A204.1 (cell line): ENCODE measurements around the gene KLHL30.

Experiments
- FAIRE-seq: peaks from 2 replicates; lab custom pipeline; 2012; peaks lifted over from hg19 to GRCh38; lab: Jason Lieb, UNC

KLHL30 gene

DNA sequence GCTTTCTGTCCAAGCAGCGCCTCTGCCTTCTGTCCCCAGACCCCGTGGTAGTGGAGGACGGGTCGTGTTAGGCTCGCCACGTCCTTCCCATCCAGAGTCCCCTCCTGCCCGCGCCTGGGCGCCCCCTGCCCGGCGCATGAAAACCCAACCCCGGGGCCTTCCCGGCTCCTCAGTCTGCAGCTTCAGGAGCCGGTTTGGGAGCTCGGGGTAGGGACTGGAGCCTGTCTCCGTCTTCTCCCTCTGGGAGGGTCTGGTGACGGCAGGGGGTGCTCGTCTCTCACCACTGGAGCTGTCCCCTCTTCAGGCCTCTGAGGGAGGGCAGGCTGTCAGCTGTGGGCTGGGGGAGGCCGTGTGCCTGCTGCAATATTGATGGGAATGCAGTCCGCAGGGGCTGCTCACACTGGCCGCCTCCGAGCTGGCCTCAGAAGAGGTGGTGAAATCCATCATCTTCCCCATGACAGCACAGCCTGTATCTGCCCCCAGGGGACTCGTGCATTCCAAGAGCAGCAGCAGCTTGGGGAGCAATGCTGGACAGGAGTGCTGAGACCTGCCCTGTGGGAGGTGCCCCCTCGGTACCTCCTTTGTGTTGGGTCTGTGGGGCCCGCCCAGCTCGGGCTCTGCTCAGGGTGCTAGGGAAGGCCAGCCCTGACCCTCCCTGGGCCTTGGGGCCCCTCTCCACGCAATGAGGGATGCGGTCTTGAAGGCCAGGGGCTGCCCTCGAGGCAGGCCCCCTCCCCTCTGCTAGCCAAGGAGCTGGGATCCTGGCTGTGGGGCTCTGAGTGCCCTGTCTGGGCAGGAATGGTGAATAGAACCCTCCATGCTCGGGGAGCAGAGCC is 17.8 kb upstream of the KLHL30 start:
- FAIRE-seq, result no peak

DNA sequence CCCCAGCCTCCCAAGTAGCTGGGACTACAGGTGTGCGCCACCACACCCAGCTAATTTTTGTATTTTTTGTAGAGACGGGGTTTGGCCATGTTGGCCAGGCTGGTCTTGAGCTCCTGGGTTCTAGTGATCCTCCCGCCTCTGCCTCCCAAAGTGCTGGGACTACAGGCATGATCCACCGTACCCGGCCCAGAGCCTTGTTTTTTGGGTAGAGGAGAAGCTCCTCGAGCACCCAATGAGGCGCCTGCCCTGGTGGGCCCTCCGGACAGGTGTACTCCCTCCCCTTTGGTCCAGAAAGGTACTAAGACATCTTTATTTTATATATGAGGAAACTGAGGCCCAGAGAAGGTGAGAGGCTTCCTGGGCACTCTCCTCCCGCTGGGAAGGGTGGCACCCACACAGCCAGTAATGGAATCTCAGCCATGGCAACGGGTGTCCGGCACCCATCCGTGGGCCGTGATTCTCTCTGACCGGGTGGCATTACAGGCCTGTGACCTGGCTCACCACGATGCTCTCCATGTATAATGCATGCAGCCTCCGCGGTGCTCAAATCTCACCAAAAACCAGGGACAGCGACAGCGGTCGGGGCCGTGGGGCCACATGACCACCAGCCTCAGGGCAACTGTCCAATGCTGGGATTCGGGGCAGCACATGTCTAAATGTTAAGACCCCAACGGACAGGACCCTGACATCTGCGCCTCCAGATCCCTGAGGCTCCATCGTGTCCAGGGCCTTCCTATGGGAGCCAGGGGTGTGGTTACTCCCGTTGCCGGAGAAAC is 16.8 kb upstream of the KLHL30 start:
- FAIRE-seq, result no peak

DNA sequence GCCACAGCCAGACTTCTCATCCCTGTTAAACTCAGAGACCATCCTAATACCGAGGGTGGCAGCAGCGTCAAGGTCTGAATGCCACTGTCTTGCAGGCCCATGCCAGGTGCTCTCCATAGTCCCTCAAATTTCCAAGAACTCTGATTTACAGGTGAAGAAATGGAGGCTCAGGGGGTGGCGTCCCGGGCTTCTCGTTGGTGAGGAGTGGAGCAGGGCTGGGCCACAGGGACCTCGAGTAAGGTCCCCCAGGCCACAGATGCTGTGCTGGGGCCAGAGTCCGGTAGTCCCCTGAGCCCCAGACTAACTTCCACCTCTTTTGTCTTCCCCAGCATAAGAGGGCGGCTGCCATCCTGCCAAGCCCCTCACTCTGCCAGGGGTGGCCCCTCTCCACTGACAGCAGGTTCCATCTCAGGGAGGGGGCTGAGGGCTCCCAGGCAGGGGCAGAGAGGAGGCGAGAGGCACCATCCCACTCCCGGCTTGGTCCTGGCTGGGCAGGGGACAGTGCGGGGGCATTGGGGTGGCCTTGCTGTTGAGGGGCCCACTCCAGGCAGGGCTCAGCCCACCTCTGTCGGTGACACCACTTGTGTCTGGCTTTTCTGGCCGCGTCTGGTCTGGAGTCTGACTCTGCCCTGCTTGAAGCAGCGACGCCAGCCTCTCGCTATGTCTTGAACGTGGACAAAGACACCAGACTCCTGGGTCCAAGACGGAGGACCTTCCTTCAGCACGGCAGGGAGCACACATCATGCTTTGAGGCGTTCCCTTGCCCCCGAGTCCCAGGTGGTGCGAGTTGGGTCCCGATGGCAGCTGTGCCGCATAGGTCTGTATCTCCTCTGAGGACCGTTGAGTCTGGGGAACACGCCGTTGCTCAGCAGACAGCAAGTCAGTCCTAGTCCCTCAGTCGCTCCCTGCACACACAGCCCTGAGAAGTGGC is 15.9 kb upstream of the KLHL30 start:
- no peak for FAIRE-seq

DNA sequence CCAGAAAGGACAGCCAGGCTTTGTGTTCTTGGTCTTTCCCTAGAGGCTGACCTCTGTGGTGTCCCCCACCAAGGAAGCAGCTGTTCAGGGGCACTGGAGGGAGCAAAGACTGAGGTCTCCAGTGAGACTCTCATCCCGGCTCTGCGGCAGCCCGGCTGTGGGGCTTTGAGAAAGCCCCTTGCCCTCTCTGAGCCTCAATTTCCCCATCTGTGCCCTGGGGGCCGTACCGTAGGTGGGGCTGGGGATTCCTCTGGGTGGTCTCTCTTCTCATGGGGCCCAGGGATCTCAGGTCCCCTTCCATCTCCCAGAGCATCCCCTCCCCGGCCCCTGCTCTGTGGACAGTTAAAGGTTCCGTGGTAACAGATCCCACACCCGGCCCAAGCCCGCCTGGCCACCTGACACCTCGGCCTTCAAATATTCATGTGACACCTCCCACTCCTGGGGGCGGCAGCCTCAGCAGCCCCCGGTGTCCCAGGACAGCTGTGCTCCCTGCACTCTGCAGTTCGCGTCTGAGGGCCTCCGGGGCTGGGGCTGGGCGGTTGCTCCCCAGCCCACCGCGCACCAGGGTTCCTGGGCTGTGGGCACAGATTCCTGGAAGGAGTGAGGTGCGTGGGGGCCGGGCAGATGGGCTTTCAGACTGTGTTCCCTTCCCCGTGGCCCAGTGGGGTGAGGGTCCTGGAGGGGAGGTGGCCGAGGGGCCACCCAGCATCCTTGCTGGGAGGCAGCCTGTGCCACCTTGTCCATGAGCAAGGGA is 15.1 kb upstream of the KLHL30 start:
- FAIRE-seq, result no peak

GRCh38 chr2:238123991-238124470 is 14.4 kb upstream of the KLHL30 start:
- FAIRE-seq, result no peak

DNA sequence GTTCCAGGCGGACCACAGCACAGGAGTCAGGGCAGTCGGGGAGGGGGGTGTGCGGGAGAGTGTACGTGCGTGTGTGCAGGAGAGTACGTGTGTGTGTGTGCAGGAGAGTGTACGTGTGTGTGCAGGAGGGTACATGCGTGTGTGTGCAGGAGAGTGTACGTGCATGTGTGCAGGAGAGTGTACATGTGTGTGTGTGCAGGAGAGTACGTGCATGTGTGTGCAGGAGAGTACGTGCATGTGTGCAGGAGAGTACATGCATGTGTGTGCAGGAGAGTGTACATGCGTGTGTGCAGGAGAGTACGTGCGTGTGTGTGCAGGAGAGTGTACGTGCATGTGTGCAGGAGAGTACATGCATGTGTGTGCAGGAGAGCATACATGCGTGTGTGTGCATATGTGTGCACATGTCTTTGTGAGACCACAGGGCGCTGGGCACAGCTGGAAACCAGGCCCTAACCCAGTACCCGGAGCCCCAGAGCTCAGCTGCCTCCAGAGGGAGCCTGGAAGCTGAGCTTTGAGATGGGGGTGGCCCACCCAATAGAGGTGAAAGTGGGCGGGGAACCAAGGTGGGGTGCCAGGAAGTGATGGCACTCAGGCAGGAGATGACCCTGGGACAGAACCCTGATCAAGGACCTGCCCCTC is 13.9 kb upstream of the KLHL30 start:
- no peak for FAIRE-seq

GRCh38 chr2:238125127-238125885 is 13.2 kb upstream of the KLHL30 start:
- no peak for FAIRE-seq

GRCh38 chr2:238126338-238126737 is 12.1 kb upstream of the KLHL30 start:
- no peak for FAIRE-seq

DNA sequence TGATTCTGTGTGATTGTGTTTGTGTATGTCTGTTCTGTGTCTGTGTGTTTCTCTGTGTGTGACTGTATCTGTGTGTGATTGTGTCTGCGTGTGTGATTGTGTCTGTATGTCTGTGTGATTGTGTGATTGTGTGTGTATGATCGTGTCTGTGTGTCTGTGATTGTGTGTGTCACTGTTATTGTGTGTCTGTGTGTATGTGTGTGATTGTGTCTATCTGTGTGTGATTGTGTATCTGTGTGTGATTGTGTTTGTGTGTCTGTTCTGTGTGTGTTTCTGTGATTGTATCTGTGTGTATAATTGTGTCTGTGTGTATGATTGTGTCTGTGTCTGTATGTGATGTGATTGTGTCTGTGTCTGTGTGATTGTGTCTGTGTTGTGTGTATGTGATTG is 11.7 kb upstream of the KLHL30 start:
- no peak for FAIRE-seq

DNA sequence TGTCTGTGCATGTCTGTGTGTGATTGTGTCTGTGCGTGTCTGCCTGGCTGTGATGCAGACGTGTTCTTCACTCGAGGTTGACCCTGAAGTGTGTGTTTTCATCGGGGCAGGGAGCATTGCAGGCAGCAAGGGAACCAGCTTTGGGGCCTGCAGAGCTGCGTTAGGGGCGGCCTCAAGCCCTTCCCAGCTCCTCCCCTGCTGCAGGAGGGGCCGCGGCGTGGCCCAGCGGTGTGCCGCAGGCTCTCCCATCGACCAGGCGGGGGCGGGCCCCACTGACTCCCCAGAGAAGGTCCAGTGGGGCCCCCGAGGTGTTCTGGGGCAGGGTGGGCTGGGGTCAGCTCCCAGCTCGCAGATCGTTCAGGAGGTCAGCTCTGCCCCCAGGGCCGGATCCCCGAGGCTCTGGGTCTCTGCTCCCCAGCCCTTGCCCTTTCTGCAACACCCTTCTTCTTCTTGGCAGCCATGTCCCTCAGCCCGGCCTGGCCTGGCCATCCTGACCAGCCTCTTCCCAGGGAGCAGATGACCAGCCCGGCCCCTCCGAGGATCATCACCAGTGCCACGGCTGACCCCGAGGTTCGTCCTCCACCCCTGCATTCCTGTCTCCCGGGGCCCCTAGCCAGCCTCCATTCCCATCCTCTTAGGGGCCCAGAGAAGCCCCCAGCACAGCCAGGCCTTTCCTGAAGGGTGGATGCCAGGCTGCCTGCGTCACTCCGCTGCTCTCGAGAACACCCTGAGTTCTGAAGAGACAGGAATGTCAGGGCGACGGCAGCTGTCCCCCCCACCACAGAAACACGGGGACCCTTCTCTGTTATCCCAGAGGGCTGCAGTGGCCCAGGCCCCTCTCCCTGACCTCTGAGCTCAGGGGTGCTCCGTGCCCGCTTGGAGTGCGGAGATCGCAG is 11.1 kb upstream of the KLHL30 start:
- no peak for FAIRE-seq

- FAIRE-seq, result no peak
These were observed 10.4 kb upstream of the KLHL30 start for GRCh38 chr2:238128061-238128440.

- no peak for FAIRE-seq
These were observed 9.9 kb upstream of the KLHL30 start for GRCh38 chr2:238128534-238129001.

GRCh38 chr2:238129166-238130010 is 9.1 kb upstream of the KLHL30 start:
- no peak for FAIRE-seq

DNA sequence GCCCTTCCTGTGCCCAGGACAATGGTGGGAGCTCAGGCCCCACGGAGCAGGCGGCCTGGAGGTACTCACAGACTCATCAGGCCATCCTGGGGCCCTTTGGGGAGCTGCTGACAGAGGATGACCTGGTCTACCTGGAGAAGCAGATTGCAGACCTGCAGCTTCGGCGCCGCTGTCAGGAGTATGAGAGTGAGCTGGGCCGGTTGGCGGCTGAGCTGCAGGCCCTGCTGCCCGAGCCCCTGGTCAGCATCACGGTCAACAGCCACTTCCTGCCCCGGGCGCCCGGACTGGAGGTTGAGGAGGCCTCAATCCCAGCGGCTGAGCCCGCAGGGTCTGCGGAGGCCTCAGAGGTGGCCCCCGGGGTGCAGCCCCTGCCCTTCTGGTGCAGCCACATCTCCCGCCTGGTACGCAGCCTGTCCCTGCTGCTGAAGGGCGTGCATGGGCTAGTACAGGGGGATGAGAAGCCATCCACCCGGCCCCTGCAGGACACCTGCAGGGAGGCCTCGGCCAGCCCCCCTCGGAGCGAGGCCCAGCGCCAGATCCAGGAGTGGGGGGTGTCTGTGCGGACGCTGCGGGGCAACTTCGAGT is 8.3 kb upstream of the KLHL30 start:
- FAIRE-seq, result no peak

DNA sequence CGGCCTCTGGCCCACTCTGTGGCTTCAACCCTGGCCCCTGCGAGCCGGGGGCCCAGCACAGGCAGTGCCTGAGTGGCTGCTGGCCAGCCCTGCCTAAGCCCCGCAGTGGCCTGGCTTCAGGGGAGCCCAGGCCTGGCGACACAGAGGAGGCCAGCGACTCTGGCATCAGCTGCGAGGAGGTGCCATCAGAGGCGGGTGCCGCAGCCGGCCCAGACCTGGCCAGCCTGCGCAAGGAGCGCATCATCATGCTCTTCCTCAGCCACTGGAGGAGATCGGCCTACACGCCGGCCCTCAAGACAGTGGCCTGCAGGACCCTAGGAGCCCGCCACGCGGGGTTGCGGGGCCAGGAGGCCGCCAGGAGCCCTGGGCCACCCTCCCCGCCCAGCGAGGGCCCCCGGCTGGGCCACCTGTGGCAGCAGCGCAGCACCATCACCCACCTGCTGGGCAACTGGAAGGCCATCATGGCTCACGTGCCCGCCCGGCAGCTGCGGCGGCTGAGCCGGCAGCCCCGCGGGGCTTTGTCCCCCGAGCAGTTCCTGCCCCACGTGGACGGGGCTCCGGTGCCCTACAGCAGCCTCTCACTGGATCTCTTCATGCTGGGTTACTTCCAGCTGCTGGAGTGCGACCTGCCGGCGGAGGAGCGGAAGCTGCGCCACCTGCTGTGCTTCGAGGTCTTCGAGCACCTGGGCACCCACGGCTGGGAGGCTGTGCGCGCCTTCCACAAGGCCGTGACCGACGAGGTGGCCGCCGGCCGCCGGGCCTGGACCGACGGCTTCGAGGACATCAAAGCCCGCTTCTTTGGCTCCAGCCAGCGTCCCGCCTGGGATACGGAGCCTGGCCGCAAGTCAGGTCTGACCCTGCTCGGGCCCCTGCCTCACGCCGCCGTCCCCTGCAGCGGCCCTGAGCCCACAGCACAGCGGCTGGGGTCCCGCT is 7.5 kb upstream of the KLHL30 start:
- no peak for FAIRE-seq

GRCh38 chr2:238131761-238132462 is 6.6 kb upstream of the KLHL30 start:
- no peak for FAIRE-seq
